ENCODE data around the gene SLC9A1. TPM values are rescaled to one million over a fixed set of nuclear protein-coding genes. Genes with fewer than 3 reads are reported as not detected.
A peak's percentile ranks its signal among the peaks of the same experiment; 100 is the strongest.

Gene SLC9A1
- polyA plus RNA-seq, 1 of the 3 experiments (the other 2 are of a cell fraction): 11.4 TPM

GRCh38 chr1:27111626-27112573 is 43.0 kb downstream of the SLC9A1 start (continued):
- TF ChIP-seq TCF12 (IDR thresholded peaks at IDR 0.05): peak; percentile 91
- TF ChIP-seq ELF1 (IDR thresholded peaks at IDR 0.05): 0 out of 2 replicates have a peak, but pooled peaks have one; percentile 55
- TF ChIP-seq NFIC (IDR thresholded peaks at IDR 0.05; ENCODE audit: borderline replicate concordance): peak; percentile 23; the same call in 1 of the 2 replicates
- TF ChIP-seq MXI1 (IDR thresholded peaks at IDR 0.05; ENCODE audit: low read depth, low read length): peak; percentile 72
- TF ChIP-seq FOXJ3 (CRISPR knock-in tag; IDR thresholded peaks at IDR 0.05): no peak
- TF ChIP-seq REST (IDR thresholded peaks at IDR 0.05; ENCODE audit: low read depth, low read length): no peak; the same call in 1 of the 2 replicates
- no peak for TF ChIP-seq USF1 (IDR thresholded peaks at IDR 0.05; ENCODE audit: borderline replicate concordance, low read depth)
- no peak; the same call in 1 of the 2 replicates for TF ChIP-seq JUND (IDR thresholded peaks at IDR 0.05)

GRCh38 chr1:27109103-27109822 is 45.7 kb downstream of the SLC9A1 start:
- no peak for DNase-seq
- H3K9me2 ChIP-seq: no peaks in the 10 kb centered on the region
- no peak for TF ChIP-seq PBX3 (IDR thresholded peaks at IDR 0.05)
- peak; percentile 34 for TF ChIP-seq CTCF (IDR thresholded peaks at IDR 0.05)
- H3K4me1 ChIP-seq (ENCODE audit: control insufficient read depth in 1 of 2, insufficient read depth in 2 of 2, low read depth in 1 of 2, low read length in 1 of 2): peaks cover 9 to 14% of the 10 kb centered on the region in 2 experiments; a peak in 3 of 4 replicates
- no peak overlapping the region for H3K4me2 ChIP-seq
- POLR2A ChIA-PET: no interaction called here
- peaks cover 22% of the 10 kb centered on the region for H3F3A ChIP-seq (replicated peaks; ENCODE audit: insufficient read depth)
- peaks cover 4% of the 10 kb centered on the region; the same call in 1 of the 2 replicates for H3K79me2 ChIP-seq (ENCODE audit: insufficient read depth)
- CTCF ChIA-PET: interaction anchor here (1.0 to 6.5 kb wide), 8 partner anchors 9 to 187 kb away, joined by 3 to 71 read pairs (median 6); no protein-coding TSS in a partner anchor
- no peaks in the 10 kb centered on the region for H4K20me1 ChIP-seq (ENCODE audit: insufficient read depth)
- H3K9me3 ChIP-seq: no peaks in the 10 kb centered on the region
- H3K4me3 ChIP-seq (ENCODE audit: low read depth in 2 of 2, low read length in 1 of 2): no peak overlapping the region
- no peak overlapping the region for H3K27ac ChIP-seq (ENCODE audit: low read depth in 2 of 2, low read length in 1 of 2)
- H2AFZ ChIP-seq (ENCODE audit: low read depth): no peak overlapping the region
- no peak overlapping the region for H3K9ac ChIP-seq
- no peaks in the 10 kb centered on the region for H3K27me3 ChIP-seq (ENCODE audit: insufficient read depth)
- 97% methylated on average over 23 of the region's 23 CpGs for WGBS (ENCODE audit: low lambda C conversion rate)
- H3K36me3 ChIP-seq (replicated peaks in 1 of 2; ENCODE audit: control insufficient read depth in 1 of 2, insufficient read depth in 2 of 2, low read length in 1 of 2): no peaks in the 10 kb centered on the region
